ENCODE results near the gene STK10.

- TF ChIP-seq CTCF (IDR thresholded peaks at IDR 0.05; ENCODE audit: insufficient read depth, low read depth, low read length) (no peak), EZH2 (IDR thresholded peaks at IDR 0.05; ENCODE audit: insufficient read depth, low read length) (no peak)
Measured at GRCh38 chr5:172086194-172086975, 101.6 kb downstream of the STK10 start.
